Testis (tissue), 2 donors: ENCODE data around the gene SMAD3.

ENCODE experiments used
- POLR2A ChIP-seq: fragments of 450-650 bp; IDR thresholded peaks from one replicate; pipeline ENCODE4 v1.6.1; 2017; ENCODE audit warnings: antibody characterized with exemption, mild to moderate bottlenecking, moderate library complexity
- TF ChIP-seq, protein P1 (sequence below), 3 experiments: fragments of 450-650 bp in 2 of 3; fragments of 200-600 bp in 1 of 3; sonication (generic) in 1 of 3; IDR thresholded peaks; one replicate each; pipeline ENCODE4 v1.5.1; 2016 to 2019; ENCODE audit warnings: antibody characterized with exemption in 3 of 3, mild to moderate bottlenecking in 2 of 3, moderate library complexity in 1 of 3

- TF ChIP-seq, protein P1, sequence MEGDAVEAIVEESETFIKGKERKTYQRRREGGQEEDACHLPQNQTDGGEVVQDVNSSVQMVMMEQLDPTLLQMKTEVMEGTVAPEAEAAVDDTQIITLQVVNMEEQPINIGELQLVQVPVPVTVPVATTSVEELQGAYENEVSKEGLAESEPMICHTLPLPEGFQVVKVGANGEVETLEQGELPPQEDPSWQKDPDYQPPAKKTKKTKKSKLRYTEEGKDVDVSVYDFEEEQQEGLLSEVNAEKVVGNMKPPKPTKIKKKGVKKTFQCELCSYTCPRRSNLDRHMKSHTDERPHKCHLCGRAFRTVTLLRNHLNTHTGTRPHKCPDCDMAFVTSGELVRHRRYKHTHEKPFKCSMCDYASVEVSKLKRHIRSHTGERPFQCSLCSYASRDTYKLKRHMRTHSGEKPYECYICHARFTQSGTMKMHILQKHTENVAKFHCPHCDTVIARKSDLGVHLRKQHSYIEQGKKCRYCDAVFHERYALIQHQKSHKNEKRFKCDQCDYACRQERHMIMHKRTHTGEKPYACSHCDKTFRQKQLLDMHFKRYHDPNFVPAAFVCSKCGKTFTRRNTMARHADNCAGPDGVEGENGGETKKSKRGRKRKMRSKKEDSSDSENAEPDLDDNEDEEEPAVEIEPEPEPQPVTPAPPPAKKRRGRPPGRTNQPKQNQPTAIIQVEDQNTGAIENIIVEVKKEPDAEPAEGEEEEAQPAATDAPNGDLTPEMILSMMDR (IDR thresholded peaks at IDR 0.05), result no peak
- TF ChIP-seq POLR2A, result no peak
Observed at GRCh38 chr15:67146875-67147381, 81.5 kb downstream of the SMAD3 start.
